Measurements from ENCODE around the gene SMIM35.

The SMIM35 gene

GRCh38 chr11:117972044-117972443, 114.7 kb downstream of the SMIM35 start:
- TF ChIP-seq ARNTL (CRISPR knock-in tag; IDR thresholded peaks at IDR 0.05; ENCODE audit: borderline replicate concordance, low read depth) = no peak
- no peak for TF ChIP-seq ZFP30 (CRISPR knock-in tag; IDR thresholded peaks at IDR 0.05)
- TF ChIP-seq ZC3H10 (CRISPR knock-in tag; IDR thresholded peaks at IDR 0.05) = no peak
- TF ChIP-seq CSDC2 (CRISPR knock-in tag; IDR thresholded peaks at IDR 0.05) = no peak
- no peak for TF ChIP-seq ZNF70 (CRISPR knock-in tag; IDR thresholded peaks at IDR 0.05)
- TF ChIP-seq ZNF565 (CRISPR knock-in tag; conservative IDR thresholded peaks at IDR 0.05; ENCODE audit: low read depth) = no peak
- no peak for TF ChIP-seq OSR1 (CRISPR knock-in tag; IDR thresholded peaks at IDR 0.05)
- TF ChIP-seq TOX (CRISPR knock-in tag; IDR thresholded peaks at IDR 0.05; ENCODE audit: borderline replicate concordance) = no peak
- TF ChIP-seq SNAI2 (CRISPR knock-in tag; IDR thresholded peaks at IDR 0.05) = no peak

DNA sequence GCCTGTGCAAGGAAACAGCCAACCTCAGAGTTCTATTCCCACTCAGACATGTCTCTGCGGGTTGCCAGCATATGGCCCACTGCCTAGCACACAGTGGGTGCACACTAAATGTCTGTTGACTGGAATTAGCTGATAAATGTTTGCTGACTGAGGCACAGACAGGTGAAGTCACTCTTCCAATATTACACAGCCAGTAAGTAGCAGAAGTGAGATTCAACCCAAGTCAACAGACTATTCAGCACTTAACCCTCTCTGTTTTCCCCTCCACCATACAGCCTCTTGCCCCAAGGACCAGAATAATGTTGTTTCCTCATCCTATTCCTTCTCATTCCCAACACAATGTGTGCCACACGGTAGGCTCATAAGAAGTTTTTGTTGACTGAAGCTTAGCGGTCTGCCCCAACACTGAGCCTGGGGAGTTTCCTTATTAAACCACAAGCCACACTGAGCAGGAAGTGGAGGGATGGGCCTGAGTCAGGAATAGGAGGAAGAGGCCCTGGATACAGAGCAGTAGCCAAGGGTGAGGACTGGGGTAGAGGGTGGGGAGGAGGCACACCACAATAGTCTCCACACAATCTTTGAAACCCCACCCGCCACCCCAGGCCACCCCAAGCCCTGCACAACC, 116.3 kb downstream of the SMIM35 start:
- no peak for TF ChIP-seq ESRRG (CRISPR knock-in tag; IDR thresholded peaks at IDR 0.05)
- TF ChIP-seq, protein P1, sequence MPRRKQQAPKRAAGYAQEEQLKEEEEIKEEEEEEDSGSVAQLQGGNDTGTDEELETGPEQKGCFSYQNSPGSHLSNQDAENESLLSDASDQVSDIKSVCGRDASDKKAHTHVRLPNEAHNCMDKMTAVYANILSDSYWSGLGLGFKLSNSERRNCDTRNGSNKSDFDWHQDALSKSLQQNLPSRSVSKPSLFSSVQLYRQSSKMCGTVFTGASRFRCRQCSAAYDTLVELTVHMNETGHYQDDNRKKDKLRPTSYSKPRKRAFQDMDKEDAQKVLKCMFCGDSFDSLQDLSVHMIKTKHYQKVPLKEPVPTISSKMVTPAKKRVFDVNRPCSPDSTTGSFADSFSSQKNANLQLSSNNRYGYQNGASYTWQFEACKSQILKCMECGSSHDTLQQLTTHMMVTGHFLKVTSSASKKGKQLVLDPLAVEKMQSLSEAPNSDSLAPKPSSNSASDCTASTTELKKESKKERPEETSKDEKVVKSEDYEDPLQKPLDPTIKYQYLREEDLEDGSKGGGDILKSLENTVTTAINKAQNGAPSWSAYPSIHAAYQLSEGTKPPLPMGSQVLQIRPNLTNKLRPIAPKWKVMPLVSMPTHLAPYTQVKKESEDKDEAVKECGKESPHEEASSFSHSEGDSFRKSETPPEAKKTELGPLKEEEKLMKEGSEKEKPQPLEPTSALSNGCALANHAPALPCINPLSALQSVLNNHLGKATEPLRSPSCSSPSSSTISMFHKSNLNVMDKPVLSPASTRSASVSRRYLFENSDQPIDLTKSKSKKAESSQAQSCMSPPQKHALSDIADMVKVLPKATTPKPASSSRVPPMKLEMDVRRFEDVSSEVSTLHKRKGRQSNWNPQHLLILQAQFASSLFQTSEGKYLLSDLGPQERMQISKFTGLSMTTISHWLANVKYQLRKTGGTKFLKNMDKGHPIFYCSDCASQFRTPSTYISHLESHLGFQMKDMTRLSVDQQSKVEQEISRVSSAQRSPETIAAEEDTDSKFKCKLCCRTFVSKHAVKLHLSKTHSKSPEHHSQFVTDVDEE (CRISPR knock-in tag; IDR thresholded peaks at IDR 0.05) = no peak
- no peak for TF ChIP-seq ZC3H10 (CRISPR knock-in tag; IDR thresholded peaks at IDR 0.05)
- no peak for TF ChIP-seq GLIS3 (CRISPR knock-in tag; IDR thresholded peaks at IDR 0.05)
- TF ChIP-seq ZNF70 (CRISPR knock-in tag; IDR thresholded peaks at IDR 0.05) = no peak
- no peak for TF ChIP-seq SNAI2 (CRISPR knock-in tag; IDR thresholded peaks at IDR 0.05)
- TF ChIP-seq POU6F1 (CRISPR knock-in tag; IDR thresholded peaks at IDR 0.05; ENCODE audit: borderline replicate concordance, low read depth) = no peak
- TF ChIP-seq RARB (CRISPR knock-in tag; IDR thresholded peaks at IDR 0.05) = no peak
- ATAC-seq = no peak

More at GRCh38 chr11:117972044-117972443, 114.7 kb downstream of the SMIM35 start:
- no peak for ATAC-seq

DNA sequence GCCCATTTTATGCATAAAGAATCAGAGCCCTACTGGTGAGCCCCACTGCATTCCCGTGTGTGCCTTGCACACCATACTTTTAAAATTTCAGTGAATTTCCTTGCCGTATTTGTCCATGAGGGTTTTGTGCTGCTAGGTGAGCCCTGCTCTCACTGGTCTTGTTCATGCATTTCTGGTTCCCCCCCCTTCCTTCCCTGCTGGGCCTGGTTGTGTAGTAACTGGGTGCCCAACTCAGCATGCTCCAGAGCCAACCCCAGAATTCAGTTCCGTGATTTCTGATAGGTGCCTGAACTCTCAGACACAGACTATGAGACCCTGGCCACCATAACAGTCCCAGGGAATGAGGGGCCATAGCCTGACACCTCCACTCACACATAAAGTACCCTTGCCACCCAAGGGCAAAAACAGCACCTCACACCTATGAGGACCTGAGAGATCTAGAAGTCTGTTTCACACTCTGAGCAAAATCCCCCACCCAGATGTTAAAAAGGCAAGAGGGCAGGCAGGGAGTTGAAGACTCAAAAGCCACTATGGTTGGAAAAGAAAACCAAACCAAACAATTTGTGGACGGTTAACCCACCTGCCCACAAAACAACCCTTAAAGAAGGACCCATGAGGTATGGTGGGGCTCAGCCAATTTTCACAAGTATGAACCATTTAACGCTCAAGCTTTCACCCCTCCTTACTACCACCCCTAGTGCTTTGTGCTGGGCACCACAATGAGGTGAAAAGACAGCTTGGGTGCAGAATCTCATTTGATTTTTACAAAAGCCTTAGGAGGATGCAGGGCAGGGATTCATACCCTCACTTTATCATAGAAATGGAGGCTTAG, 117.4 kb downstream of the SMIM35 start:
- ATAC-seq = no peak
- no peak for TF ChIP-seq ZNF565 (CRISPR knock-in tag; conservative IDR thresholded peaks at IDR 0.05; ENCODE audit: low read depth)
- TF ChIP-seq CSDC2 (CRISPR knock-in tag; IDR thresholded peaks at IDR 0.05) = no peak
- TF ChIP-seq ARNTL (CRISPR knock-in tag; IDR thresholded peaks at IDR 0.05; ENCODE audit: borderline replicate concordance, low read depth) = no peak
- TF ChIP-seq ZNF8 (CRISPR knock-in tag; IDR thresholded peaks at IDR 0.05) = no peak
- no peak for TF ChIP-seq ZFP30 (CRISPR knock-in tag; IDR thresholded peaks at IDR 0.05)
- TF ChIP-seq CSRNP3 (CRISPR knock-in tag; IDR thresholded peaks at IDR 0.05) = no peak
- TF ChIP-seq GLIS3 (CRISPR knock-in tag; IDR thresholded peaks at IDR 0.05) = no peak
- no peak for TF ChIP-seq BACH2 (CRISPR knock-in tag; IDR thresholded peaks at IDR 0.05; ENCODE audit: borderline replicate concordance)
- no peak for TF ChIP-seq ZC3H10 (CRISPR knock-in tag; IDR thresholded peaks at IDR 0.05)

DNA sequence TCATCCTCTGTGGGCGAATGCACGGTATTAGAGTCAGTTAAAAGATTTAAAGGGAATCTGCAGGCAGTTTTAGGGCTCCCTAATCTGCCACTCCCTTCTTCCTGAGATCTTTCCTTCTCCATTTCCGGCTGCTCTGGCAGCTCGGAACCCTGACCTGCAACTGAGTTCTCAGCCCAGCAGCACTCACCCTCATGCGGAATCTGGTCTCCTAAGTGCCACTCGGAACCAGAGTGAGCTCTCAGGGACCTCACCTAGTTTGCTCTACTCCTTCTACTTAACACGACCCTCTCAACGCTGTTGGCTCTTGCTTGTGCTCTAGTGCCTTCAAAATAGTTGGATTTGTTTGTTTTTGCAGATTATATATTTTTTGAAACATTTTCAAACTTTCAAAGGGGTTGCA, 119.9 kb downstream of the SMIM35 start:
- TF ChIP-seq CSDC2 (CRISPR knock-in tag; IDR thresholded peaks at IDR 0.05) (no peak), ZFP30 (CRISPR knock-in tag; IDR thresholded peaks at IDR 0.05) (no peak), ZNF565 (CRISPR knock-in tag; conservative IDR thresholded peaks at IDR 0.05; ENCODE audit: low read depth) (no peak), TCF4 (CRISPR knock-in tag; IDR thresholded peaks at IDR 0.05; ENCODE audit: borderline replicate concordance) (no peak), SNAI2 (CRISPR knock-in tag; IDR thresholded peaks at IDR 0.05) (no peak), GLIS3 (CRISPR knock-in tag; IDR thresholded peaks at IDR 0.05) (no peak), OSR1 (CRISPR knock-in tag; IDR thresholded peaks at IDR 0.05) (no peak), CREB5 (CRISPR knock-in tag; IDR thresholded peaks at IDR 0.05; ENCODE audit: low read depth) (no peak)
- TF ChIP-seq, protein P2, sequence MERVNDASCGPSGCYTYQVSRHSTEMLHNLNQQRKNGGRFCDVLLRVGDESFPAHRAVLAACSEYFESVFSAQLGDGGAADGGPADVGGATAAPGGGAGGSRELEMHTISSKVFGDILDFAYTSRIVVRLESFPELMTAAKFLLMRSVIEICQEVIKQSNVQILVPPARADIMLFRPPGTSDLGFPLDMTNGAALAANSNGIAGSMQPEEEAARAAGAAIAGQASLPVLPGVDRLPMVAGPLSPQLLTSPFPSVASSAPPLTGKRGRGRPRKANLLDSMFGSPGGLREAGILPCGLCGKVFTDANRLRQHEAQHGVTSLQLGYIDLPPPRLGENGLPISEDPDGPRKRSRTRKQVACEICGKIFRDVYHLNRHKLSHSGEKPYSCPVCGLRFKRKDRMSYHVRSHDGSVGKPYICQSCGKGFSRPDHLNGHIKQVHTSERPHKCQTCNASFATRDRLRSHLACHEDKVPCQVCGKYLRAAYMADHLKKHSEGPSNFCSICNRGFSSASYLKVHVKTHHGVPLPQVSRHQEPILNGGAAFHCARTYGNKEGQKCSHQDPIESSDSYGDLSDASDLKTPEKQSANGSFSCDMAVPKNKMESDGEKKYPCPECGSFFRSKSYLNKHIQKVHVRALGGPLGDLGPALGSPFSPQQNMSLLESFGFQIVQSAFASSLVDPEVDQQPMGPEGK (CRISPR knock-in tag; IDR thresholded peaks at IDR 0.05; ENCODE audit: borderline replicate concordance) = no peak
- ATAC-seq = no peak

Measured in SK-N-SH treated with all-trans-retinoic acid at 6 μM for 48 hours (cell line).